Measurements from ENCODE around the gene MYMX.
A peak's percentile ranks its signal among the peaks of the same experiment; 100 is the strongest.

MYMX gene

DNA sequence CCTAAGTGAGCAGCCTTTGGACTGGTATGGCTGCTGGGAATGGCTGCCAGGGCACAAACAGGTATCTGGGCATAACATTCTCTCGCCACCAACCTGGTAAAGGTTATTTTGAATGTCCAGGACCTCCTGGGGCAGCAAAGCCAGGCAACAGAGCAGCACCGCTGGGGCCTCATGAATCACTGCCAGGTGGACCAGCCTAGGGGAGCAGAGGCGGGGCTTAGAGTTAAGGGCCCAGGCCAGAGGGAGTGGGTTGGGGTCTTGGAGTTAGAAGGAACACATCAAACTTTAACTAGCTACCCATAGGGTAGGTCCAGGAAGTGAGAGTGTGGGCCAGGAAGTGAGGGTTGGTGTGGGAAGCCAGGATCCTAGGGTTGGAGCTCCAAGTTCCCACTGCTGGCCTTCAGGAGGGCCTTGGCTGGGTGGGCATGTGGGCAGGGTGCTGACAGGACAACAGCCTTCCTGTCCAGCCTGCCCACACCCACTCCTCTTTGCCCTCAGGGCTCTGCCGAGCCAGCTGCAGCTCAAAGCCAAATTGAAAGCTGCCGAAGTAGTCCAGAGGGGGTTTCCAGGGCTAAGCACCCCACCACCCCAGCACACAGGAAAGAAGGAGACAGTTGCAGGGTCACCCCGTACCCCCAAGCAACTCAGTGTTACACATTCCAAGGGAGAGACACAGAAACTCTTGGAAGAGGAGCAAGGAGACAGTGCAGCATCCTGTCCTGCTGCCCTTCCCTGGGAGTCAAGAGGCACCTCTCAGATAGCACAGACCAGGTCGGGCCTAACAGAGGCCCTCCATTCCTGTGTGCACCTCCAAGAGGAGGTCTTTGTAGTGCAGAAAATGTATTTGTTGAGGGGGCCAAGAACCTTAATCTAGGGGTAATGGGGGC is 46.0 kb downstream of the MYMX start:
- H3K4me1 ChIP-seq (ENCODE audit: insufficient read depth, low read length), result peaks cover 17% of the 10 kb centered on the region; the same call in 1 of the 2 replicates
- H3K36me3 ChIP-seq (ENCODE audit: insufficient read depth, low read length), result no peaks in the 10 kb centered on the region
- H3K9me3 ChIP-seq (ENCODE audit: control insufficient read depth, insufficient read depth, low read length), result no peaks in the 10 kb centered on the region
- H3K9ac ChIP-seq (ENCODE audit: low read depth, low read length), result peak overlapping the region; percentile 80; the same call in 1 of the 2 replicates

DNA sequence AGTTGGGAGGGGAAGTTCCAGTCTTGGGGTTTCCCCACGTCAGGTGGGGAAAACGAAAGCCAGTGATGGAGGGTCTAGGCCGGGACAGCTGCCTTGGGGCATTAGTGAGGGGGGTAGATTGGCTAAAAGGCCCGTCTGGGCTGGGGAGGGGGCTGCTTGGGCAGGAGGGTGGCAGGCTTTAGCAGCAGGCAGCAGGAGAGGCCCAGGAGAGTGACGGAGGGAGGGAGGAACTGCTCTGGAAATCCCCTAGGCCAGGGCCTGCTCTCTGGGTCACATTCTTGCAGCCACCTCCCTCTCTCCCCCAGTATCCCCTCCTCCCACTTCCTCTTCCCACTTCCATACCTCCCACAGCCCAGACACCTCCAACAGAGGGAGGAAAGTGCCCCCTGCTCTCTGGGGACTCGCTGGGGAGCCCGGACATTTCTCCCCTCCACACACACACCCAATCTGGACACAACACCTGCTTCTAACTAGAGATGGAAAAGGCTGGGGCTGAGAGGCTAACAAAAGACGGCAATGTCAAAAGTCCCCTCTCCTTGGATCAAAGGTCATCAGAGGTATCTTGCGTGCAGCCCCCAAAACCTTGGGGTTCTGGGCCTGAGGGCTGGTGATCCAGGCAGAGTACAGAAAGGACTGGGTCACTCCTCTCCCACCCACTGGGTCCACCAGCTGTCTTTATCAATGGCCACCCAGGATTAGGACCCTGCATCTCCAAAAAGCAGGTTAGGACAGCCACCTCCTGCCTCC is 46.8 kb downstream of the MYMX start:
- Histone ChIP-seq H3K9ac (ENCODE audit: low read depth, low read length) (peak overlapping the region; percentile 80; the same call in 1 of the 2 replicates), H3K36me3 (ENCODE audit: insufficient read depth, low read length) (no peaks in the 10 kb centered on the region), H3K4me1 (ENCODE audit: insufficient read depth, low read length) (peaks cover 15% of the 10 kb centered on the region; the same call in 1 of the 2 replicates), H3K9me3 (ENCODE audit: control insufficient read depth, insufficient read depth, low read length) (no peaks in the 10 kb centered on the region)

DNA sequence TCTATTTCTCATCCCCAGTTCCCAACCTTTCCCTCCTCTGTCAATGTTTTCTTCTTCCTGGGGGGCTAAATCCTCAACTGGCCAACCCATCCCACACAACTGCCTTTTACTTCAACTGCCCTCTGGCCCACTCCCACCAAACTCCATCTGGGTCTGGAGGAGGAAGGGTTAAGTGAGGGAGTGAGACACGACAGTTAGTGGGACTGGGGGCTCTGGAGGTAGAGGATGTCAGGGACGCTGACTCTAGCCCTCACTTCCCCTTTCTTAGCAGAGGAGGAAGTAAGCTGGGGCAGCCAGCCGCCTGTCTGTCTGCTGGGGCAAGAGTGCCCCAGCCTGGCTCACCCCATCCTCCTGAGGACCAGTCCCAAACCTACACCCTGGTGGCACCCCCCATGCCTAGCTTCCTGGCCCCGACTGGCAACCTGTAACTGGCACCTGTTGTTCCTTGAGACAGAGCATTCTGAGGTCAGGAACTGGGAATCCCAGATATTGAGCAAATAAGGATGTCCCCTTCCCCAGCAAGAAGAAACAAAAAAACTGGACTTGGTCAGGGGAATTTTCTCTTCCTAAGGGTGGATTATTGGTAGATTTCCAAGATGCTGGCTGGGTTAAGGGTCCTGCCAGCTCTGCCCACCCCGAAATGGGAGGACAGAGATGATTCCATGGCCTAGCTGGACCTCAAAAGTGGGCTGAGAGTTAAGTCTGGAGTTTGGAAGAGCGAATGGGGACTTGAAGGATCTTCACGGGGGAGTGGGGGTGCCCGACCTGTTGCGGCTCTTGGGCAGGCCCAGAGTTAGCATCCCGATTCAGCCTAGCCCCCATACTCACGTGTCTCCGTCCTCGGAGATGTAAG is 47.7 kb downstream of the MYMX start:
- Histone ChIP-seq H3K36me3 (ENCODE audit: insufficient read depth, low read length) (no peaks in the 10 kb centered on the region), H3K4me1 (ENCODE audit: insufficient read depth, low read length) (peaks cover 19% of the 10 kb centered on the region; the same call in 1 of the 2 replicates), H3K9me3 (ENCODE audit: control insufficient read depth, insufficient read depth, low read length) (no peaks in the 10 kb centered on the region), H3K9ac (ENCODE audit: low read depth, low read length) (peak overlapping the region; percentile 80)

DNA sequence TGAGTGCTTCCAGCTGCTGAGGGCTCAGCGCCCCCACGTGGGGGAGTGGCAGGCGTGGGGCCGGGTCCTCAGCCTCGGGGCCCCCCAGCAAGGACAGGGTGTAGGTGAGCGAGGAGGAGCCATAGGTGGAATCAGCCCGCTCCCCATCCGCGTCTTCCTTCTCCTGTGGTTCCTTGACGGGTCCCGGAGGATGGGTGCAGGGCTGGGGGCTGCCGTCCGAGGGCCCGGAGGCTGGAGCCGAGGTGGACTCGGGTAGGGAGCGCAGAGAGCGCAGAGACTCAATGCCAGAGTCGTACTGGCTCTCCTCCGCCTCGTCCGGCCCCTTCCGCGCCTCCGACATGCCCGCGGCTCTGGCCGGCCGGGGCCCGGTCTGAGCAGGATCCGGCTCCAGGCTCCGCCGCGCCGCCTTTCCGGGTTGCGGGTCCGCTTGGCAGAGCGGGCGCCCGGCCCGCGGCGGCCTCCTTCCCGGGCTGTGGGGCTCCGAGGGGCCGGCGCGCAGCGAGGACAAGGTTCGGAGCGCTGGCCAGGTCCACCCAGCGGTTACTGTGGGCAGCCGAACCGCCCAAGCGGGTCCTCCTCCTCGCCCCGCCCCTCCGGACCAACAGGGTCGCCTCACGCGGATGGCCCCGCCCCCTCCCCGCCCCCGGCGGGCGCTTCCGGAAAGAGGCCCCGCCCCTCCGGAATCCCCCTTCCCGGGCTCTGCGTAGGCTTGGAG is 48.4 kb downstream of the MYMX start, which contains the start of gene NFKBIE:
Gene NFKBIE (minus strand): TSS at position 545 of the 715 bp plus-strand sequence. CDS start 205 bp downstream, at position 340.
- Histone ChIP-seq H3K9ac (ENCODE audit: low read depth, low read length) (peak within 1 kb of the TSS; percentile 80), H3K4me1 (ENCODE audit: insufficient read depth, low read length) (peaks cover 19% of the 10 kb centered on the region; the same call in 1 of the 2 replicates), H3K36me3 (ENCODE audit: insufficient read depth, low read length) (no peaks in the 10 kb centered on the region), H3K9me3 (ENCODE audit: control insufficient read depth, insufficient read depth, low read length) (no peaks in the 10 kb centered on the region)

DNA sequence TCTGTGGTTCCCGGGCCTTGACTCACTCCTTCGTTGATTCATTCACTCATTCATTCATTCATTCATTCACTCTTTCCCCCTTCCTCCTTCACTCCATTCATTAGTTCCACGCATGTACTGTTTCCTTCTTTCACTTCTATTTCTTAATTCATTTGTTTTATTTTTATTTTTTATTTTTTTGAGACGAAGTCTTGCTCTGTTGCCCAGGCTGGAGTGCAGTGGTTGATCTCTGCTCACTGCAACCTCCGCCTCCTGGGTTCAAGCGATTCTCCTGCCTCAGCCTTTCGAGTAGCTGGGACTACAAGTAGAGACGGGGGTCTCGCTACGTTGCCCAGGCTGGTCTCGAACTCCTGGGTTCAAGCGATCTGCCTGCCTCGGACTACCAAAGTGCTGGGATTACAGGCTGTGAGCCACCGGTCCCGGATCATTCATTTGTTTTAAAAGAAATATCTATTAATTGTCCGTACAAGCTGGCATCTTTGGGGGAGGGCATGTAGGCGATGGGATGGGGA is 49.1 kb downstream of the MYMX start:
- peaks cover 19% of the 10 kb centered on the region; the same call in 1 of the 2 replicates for H3K4me1 ChIP-seq (ENCODE audit: insufficient read depth, low read length)
- no peak overlapping the region for H3K9ac ChIP-seq (ENCODE audit: low read depth, low read length)

DNA sequence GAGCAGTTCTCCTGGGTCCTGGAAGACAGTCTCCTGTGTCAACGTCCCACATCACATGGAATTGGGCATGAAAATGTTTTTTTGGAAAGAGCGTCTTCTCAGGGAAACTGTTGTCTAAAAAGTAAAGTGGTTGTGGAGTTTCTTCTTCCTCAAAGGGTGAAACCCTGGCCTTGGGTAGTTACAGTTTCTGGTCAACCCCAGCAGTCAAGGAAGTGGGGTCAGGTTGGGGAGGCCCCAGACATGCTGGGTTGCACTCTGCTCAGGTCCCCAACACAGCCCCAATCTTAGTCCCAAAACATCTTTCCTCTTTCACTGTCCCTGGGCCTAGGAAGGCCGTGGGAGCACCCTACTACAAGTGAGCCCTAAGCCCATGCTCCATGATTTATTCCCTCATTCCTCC is 49.6 kb downstream of the MYMX start:
- Histone ChIP-seq H3K9ac (ENCODE audit: low read depth, low read length) (no peak overlapping the region), H3K4me1 (ENCODE audit: insufficient read depth, low read length) (peaks cover 22% of the 10 kb centered on the region; the same call in 1 of the 2 replicates), H3K36me3 (ENCODE audit: insufficient read depth, low read length) (no peaks in the 10 kb centered on the region), H3K9me3 (ENCODE audit: control insufficient read depth, insufficient read depth, low read length) (no peaks in the 10 kb centered on the region)

More for the DNA sequence above, 49.1 kb downstream of the MYMX start:
- Histone ChIP-seq H3K36me3 (ENCODE audit: insufficient read depth, low read length) (no peaks in the 10 kb centered on the region), H3K9me3 (ENCODE audit: control insufficient read depth, insufficient read depth, low read length) (no peaks in the 10 kb centered on the region)

DNA sequence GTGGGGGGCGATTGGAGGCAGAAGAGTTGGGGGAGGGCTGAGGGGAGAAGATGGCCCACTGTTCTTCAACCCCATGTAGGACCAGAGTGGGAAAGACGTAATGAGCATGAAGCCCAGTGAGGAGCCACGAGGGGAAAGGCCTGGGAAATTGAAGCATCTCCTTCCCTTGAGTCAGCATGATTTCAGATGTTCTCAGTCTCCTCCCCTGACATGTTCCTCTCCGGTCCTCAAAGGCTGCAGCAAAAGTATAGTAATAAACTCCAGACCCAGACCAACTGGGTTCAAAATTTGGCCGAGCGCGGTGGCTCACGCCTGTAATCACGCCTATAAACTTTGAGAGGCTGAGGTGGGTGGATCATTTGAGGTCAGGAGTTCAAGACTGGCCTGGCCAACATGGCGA is 50.5 kb downstream of the MYMX start:
- Histone ChIP-seq H3K4me1 (ENCODE audit: insufficient read depth, low read length) (peaks cover 27% of the 10 kb centered on the region; the same call in 1 of the 2 replicates), H3K36me3 (ENCODE audit: insufficient read depth, low read length) (no peaks in the 10 kb centered on the region), H3K9ac (ENCODE audit: low read depth, low read length) (no peak overlapping the region), H3K9me3 (ENCODE audit: control insufficient read depth, insufficient read depth, low read length) (no peaks in the 10 kb centered on the region)
